IMR-90 (cell line): ENCODE data around the gene TNIP1. TPM values are rescaled to one million over a fixed set of nuclear protein-coding genes. Genes with fewer than 3 reads are reported as not detected.
A peak's percentile ranks its signal among the peaks of the same experiment; 100 is the strongest.

ENCODE experiments used
- ATAC-seq: fragments of 200-7000 bp; cut with Tn5 transposase; 2 replicates; pipeline ENCODE4 v1.9.1; 2020; ENCODE audit warnings: low read depth, mild to moderate bottlenecking, moderate library complexity
- BruUV-seq: library from RNA; stranded (reverse); fragments of 400-500 nt; replicated peaks from 2 replicates; lab custom pipeline; 2021; lab: Mats Ljungman, UMichigan
- CTCF ChIA-PET: fragments of 300-600 bp; formaldehyde crosslinking; extraction: SDS; loops from one replicate; lab custom pipeline; 2021; ENCODE audit warnings: antibody characterized with exemption; lab: Yijun Ruan, JAX
- POLR2A ChIA-PET: fragments of 300-600 bp; sonication (Branson Sonifier 250); formaldehyde crosslinking; loops from one replicate; lab custom pipeline; 2022; ENCODE audit warnings: antibody characterized with exemption; ENCODE audit not compliant: unreplicated experiment; lab: Charles Lee
- DNase-seq: peaks from one replicate; pipeline ENCODE4 v3.0.0; 2013
- H2AFZ ChIP-seq: replicated peaks from 2 replicates; pipeline ENCODE3; 2013; ENCODE audit warnings: low read length, mild to moderate bottlenecking; ENCODE audit not compliant: poor library complexity
- H2AK5ac ChIP-seq: 2 replicates; pipeline ENCODE4 v1.6.1; 2013; ENCODE audit warnings: low read depth, low read length, inconsistent platforms
- H2AK9ac ChIP-seq: replicated peaks from 2 replicates; pipeline ENCODE3; 2013; ENCODE audit warnings: mild to moderate bottlenecking, low read depth, low read length, moderate library complexity; ENCODE audit not compliant: poor library complexity
- H2BK120ac ChIP-seq: 2 replicates; pipeline ENCODE4 v1.6.1; 2013; ENCODE audit warnings: low read depth, low read length, inconsistent platforms
- H2BK15ac ChIP-seq: 3 replicates; pipeline ENCODE4 v1.6.1; 2013; ENCODE audit warnings: low read depth, low read length, inconsistent platforms
- H2BK20ac ChIP-seq: 2 replicates; pipeline ENCODE4 v1.6.1; 2013; ENCODE audit warnings: low read depth, mild to moderate bottlenecking, inconsistent platforms, low read length, moderate library complexity
- H2BK5ac ChIP-seq: 2 replicates; pipeline ENCODE4 v1.6.1; 2013; ENCODE audit warnings: mild to moderate bottlenecking, low read depth, low read length, inconsistent platforms; ENCODE audit not compliant: poor library complexity, severe bottlenecking
- H3K14ac ChIP-seq: replicated peaks from 2 replicates; pipeline ENCODE4 v1.6.1; 2013; ENCODE audit warnings: low read depth, low read length, inconsistent platforms
- H3K18ac ChIP-seq: 2 replicates; pipeline ENCODE4 v1.6.1; 2013; ENCODE audit warnings: low read depth, low read length, control low read depth
- H3K23ac ChIP-seq: 2 replicates; pipeline ENCODE4 v1.6.1; 2013; ENCODE audit warnings: low read depth, low read length, inconsistent platforms
- H3K27ac ChIP-seq: 2 replicates; pipeline ENCODE4 v1.5.1; 2013; ENCODE audit warnings: mild to moderate bottlenecking, control low read depth, low read length; ENCODE audit not compliant: insufficient read depth
- H3K27me3 ChIP-seq: 2 replicates; pipeline ENCODE4 v1.6.1; 2013; ENCODE audit warnings: low read length; ENCODE audit not compliant: control insufficient read depth, insufficient read depth
- H3K36me3 ChIP-seq: 2 replicates; pipeline ENCODE4 v1.6.1; 2013; ENCODE audit warnings: low read length, mixed read lengths; ENCODE audit not compliant: control insufficient read depth, insufficient read depth
- H3K4ac ChIP-seq: 2 replicates; pipeline ENCODE4 v1.6.1; 2013; ENCODE audit warnings: low read depth, low read length, inconsistent platforms
- H3K4me1 ChIP-seq: 2 replicates; pipeline ENCODE4 v1.6.1; 2013; ENCODE audit warnings: low read length, mixed read lengths; ENCODE audit not compliant: control insufficient read depth, insufficient read depth
- H3K4me2 ChIP-seq: 2 replicates; pipeline ENCODE4 v1.6.1; 2013; ENCODE audit warnings: low read depth, mild to moderate bottlenecking, control low read depth, low read length, moderate library complexity
- H3K4me3 ChIP-seq: 2 replicates; pipeline ENCODE4 v1.5.1; 2013; ENCODE audit warnings: low read depth, mild to moderate bottlenecking, control low read depth, low read length, moderate library complexity; ENCODE audit not compliant: insufficient read depth
- H3K56ac ChIP-seq: 2 replicates; pipeline ENCODE4 v1.6.1; 2013; ENCODE audit warnings: low read length, inconsistent platforms; ENCODE audit not compliant: insufficient read depth; ENCODE audit errors: extremely low read depth
- H3K79me1 ChIP-seq, 2 experiments: 2 replicates each; pipeline ENCODE4 v1.6.1; 2013; ENCODE audit warnings: low read length in 2 of 2, inconsistent platforms in 1 of 2, low read depth in 1 of 2
- H3K9ac ChIP-seq: 2 replicates; pipeline ENCODE4 v1.6.1; 2013; ENCODE audit warnings: low read depth, low read length, control low read depth
- H3K9me1 ChIP-seq: 2 replicates; pipeline ENCODE4 v1.6.1; 2013; ENCODE audit warnings: low read length, inconsistent platforms; ENCODE audit not compliant: insufficient read depth
- H3K9me3 ChIP-seq: 2 replicates; pipeline ENCODE4 v1.6.1; 2013; ENCODE audit warnings: low read length; ENCODE audit not compliant: control insufficient read depth, insufficient read depth
- H4K20me1 ChIP-seq: 2 replicates; pipeline ENCODE4 v1.6.1; 2013; ENCODE audit warnings: low read length, inconsistent platforms; ENCODE audit not compliant: insufficient read depth
- H4K5ac ChIP-seq: 2 replicates; pipeline ENCODE4 v1.6.1; 2013; ENCODE audit warnings: mild to moderate bottlenecking, low read depth, low read length, control low read depth
- H4K8ac ChIP-seq, 2 experiments: 2 replicates each; pipeline ENCODE4 v1.6.1; 2013; ENCODE audit warnings: low read depth in 2 of 2, low read length in 2 of 2, control low read depth in 1 of 2, inconsistent platforms in 1 of 2
- H4K91ac ChIP-seq: 2 replicates; pipeline ENCODE4 v1.6.1; 2013; ENCODE audit warnings: low read depth, low read length, inconsistent platforms; ENCODE audit not compliant: insufficient read depth
- BHLHE40 ChIP-seq: fragments of 150-350 bp; IDR thresholded peaks from 2 replicates; pipeline ENCODE4 v1.6.1; 2016; ENCODE audit warnings: mild to moderate bottlenecking, low read depth, low read length
- CEBPB ChIP-seq: IDR thresholded peaks from 2 replicates; pipeline ENCODE4 v1.6.1; 2012; ENCODE audit warnings: low read depth, low read length, improper control_type of control experiment
- RCOR1 ChIP-seq: IDR thresholded peaks from 2 replicates; pipeline ENCODE4 v1.6.1; 2012; ENCODE audit warnings: mild to moderate bottlenecking, low read length, improper control_type of control experiment; ENCODE audit not compliant: insufficient replicate concordance
- WGBS, 2 experiments: methylation state at CpG; one replicate each; pipeline versions ENCODE4 v1.1.5 to v1.1.7; 2013; ENCODE audit warnings: missing lambda C conversion rate in 2 of 2; ENCODE audit not compliant: insufficient read length in 1 of 2; ENCODE audit errors: extremely low coverage in 2 of 2; 5-methylcytosine and 5-hydroxymethylcytosine counted together
- dilution Hi-C: fragments of 300-500 bp; cut with HindIII; formaldehyde crosslinking; loops from one replicate; pipeline ENCODE4 v1.14.3; 2018; ENCODE audit warnings: low sequenced_read_pairs; ENCODE audit not compliant: unreplicated experiment
- in situ Hi-C: fragments of 300-500 bp; cut with MboI; formaldehyde crosslinking; loops from 3 replicates; pipeline ENCODE4 v1.14.3; 2019; ENCODE audit warnings: low sequenced_read_pairs, inconsistent platforms, mixed read lengths
- intact Hi-C: fragments of 100-400 bp; cut with micrococcal nuclease; formaldehyde crosslinking; loops from 2 replicates; pipeline ENCODE4 v1.10.0; 2022
- polyA plus RNA-seq, 3 experiments: library from polyadenylated mRNA; depleted of rRNA; stranded (reverse); fragments of >200 nt; gene quantifications; 2 replicates each; pipeline ENCODE4 v1.2.3, GENCODE V29; 2012; ENCODE audit warnings: low replicate concordance in 1 of 3
- total RNA-seq: library from RNA; depleted of rRNA; stranded (reverse); fragments of >200 nt; gene quantifications from 2 replicates; pipeline ENCODE4 v1.2.3, GENCODE V29; 2012

Gene TNIP1
- total and polyA plus RNA-seq, 2 of the 4 experiments (the other 2 are of a cell fraction): 63.8 to 92.8 TPM

GRCh38 chr5:151108566-151108965 is 27.7 kb upstream of the TNIP1 start:
- H4K91ac ChIP-seq: no peak overlapping the region
- no peak overlapping the region for H3K4me2 ChIP-seq
- peaks cover 30 to 60% of the 10 kb centered on the region in 2 experiments for H3K79me1 ChIP-seq
- H2BK5ac ChIP-seq: no peak overlapping the region
- ChIA-PET POLR2A (no interaction called here), CTCF (interaction anchor here (0.8 kb wide), 1 partner anchor 51 kb away, joined by 3 read pairs; no protein-coding TSS in a partner anchor)
- BruUV-seq: no TSS peak
- H4K20me1 ChIP-seq: peaks cover 10% of the 10 kb centered on the region; the same call in 1 of the 2 replicates
- H2BK20ac ChIP-seq: no peak overlapping the region; the same call in 1 of the 2 replicates
- H3K4me1 ChIP-seq: peaks cover 16% of the 10 kb centered on the region
- no peak overlapping the region for H3K56ac ChIP-seq
- H3K27me3 ChIP-seq: no peaks in the 10 kb centered on the region
- 0% methylated on average over 1 of the region's 8 CpGs; no CpG with 5 or more reads in 1 of the 2 experiments for WGBS, 2 experiments
- no peak overlapping the region for H2BK120ac ChIP-seq
- no peak overlapping the region for H3K9ac ChIP-seq
- in situ Hi-C loops: no loop called here
- peaks cover 24% of the 10 kb centered on the region for H3K9me1 ChIP-seq
- dilution Hi-C loops: no loop called here
- no peak overlapping the region for H3K14ac ChIP-seq
- H2AK9ac ChIP-seq: peak overlapping the region; percentile 11
- no peak for TF ChIP-seq CEBPB
- TF ChIP-seq BHLHE40: no peak
- no peak for TF ChIP-seq RCOR1
- H3K18ac ChIP-seq: no peak overlapping the region
- intact Hi-C loops: no loop called here
- H2BK15ac ChIP-seq: no peak overlapping the region
- no peak overlapping the region for H2AK5ac ChIP-seq
- H2AFZ ChIP-seq: no peak overlapping the region
- no peak for ATAC-seq
- no peak overlapping the region; the same call in 1 of the 2 replicates for H3K4ac ChIP-seq
- H4K5ac ChIP-seq: no peak overlapping the region
- no peaks in the 10 kb centered on the region for H3K9me3 ChIP-seq
- no peak overlapping the region for H3K4me3 ChIP-seq
- H3K27ac ChIP-seq: no peak overlapping the region
- no peak for DNase-seq
- H4K8ac ChIP-seq: no peak overlapping the region
- peaks cover 75% of the 10 kb centered on the region for H3K36me3 ChIP-seq
- no peak overlapping the region for H3K23ac ChIP-seq
